HEK293 (cell line): ENCODE measurements around the gene SUDS3.

ENCODE experiments used
- BCL11B ChIP-seq: fragments of 450-650 bp; formaldehyde crosslinking; IDR thresholded peaks from 2 replicates; pipeline ENCODE4 v1.5.1; 2016; ENCODE audit warnings: low read depth, missing biosample characterization, missing genetic modification characterization
- INSM2 ChIP-seq: fragments of 450-650 bp; formaldehyde crosslinking; IDR thresholded peaks from 2 replicates; pipeline ENCODE4 v1.5.1; 2016; ENCODE audit warnings: missing biosample characterization, missing genetic modification characterization
- MZF1 ChIP-seq: fragments of 450-650 bp; formaldehyde crosslinking; IDR thresholded peaks from 2 replicates; pipeline ENCODE4 v1.5.1; 2017; ENCODE audit warnings: missing biosample characterization, missing genetic modification characterization, borderline replicate concordance
- PATZ1 ChIP-seq: fragments of 450-650 bp; formaldehyde crosslinking; IDR thresholded peaks from 2 replicates; pipeline ENCODE4 v1.5.1; 2016; ENCODE audit warnings: missing biosample characterization, missing genetic modification characterization
- REST ChIP-seq: fragments of 450-650 bp; formaldehyde crosslinking; IDR thresholded peaks from 2 replicates; pipeline ENCODE4 v1.5.1; 2016; ENCODE audit warnings: missing biosample characterization, missing genetic modification characterization
- TSHZ1 ChIP-seq: fragments of 450-650 bp; formaldehyde crosslinking; IDR thresholded peaks from 2 replicates; pipeline ENCODE4 v1.5.1; 2016; ENCODE audit warnings: missing biosample characterization, missing genetic modification characterization, borderline replicate concordance
- ZBTB20 ChIP-seq: fragments of 450-650 bp; formaldehyde crosslinking; IDR thresholded peaks from 2 replicates; pipeline ENCODE4 v1.5.1; 2016; ENCODE audit warnings: missing biosample characterization, missing genetic modification characterization
- ZFP3 ChIP-seq: fragments of 450-650 bp; formaldehyde crosslinking; IDR thresholded peaks from 2 replicates; pipeline ENCODE4 v1.5.1; 2016; ENCODE audit warnings: low read depth, missing biosample characterization, missing genetic modification characterization
- ZNF138 ChIP-seq: fragments of 450-650 bp; formaldehyde crosslinking; IDR thresholded peaks from 2 replicates; pipeline ENCODE4 v1.5.1; 2016; ENCODE audit warnings: missing biosample characterization, missing genetic modification characterization, borderline replicate concordance
- ZNF184 ChIP-seq: fragments of 450-650 bp; IDR thresholded peaks from 2 replicates; pipeline ENCODE4 v1.5.1; 2018; ENCODE audit warnings: missing biosample characterization, mild to moderate bottlenecking, missing genetic modification characterization
- ZNF211 ChIP-seq: fragments of 450-650 bp; formaldehyde crosslinking; IDR thresholded peaks from 2 replicates; pipeline ENCODE4 v1.5.1; 2016; ENCODE audit warnings: low read depth, missing biosample characterization, missing genetic modification characterization
- ZNF23 ChIP-seq: fragments of 450-650 bp; formaldehyde crosslinking; IDR thresholded peaks from 2 replicates; pipeline ENCODE4 v1.5.1; 2016; ENCODE audit warnings: missing biosample characterization, missing genetic modification characterization, borderline replicate concordance
- ZNF311 ChIP-seq: fragments of 450-650 bp; formaldehyde crosslinking; IDR thresholded peaks from 2 replicates; pipeline ENCODE4 v1.5.1; 2017; ENCODE audit warnings: missing biosample characterization, missing genetic modification characterization, borderline replicate concordance
- ZNF391 ChIP-seq: fragments of 450-650 bp; formaldehyde crosslinking; IDR thresholded peaks from 2 replicates; pipeline ENCODE4 v1.5.1; 2016; ENCODE audit warnings: low read depth, missing biosample characterization, missing genetic modification characterization, borderline replicate concordance
- ZNF394 ChIP-seq: fragments of 450-650 bp; formaldehyde crosslinking; IDR thresholded peaks from 2 replicates; pipeline ENCODE4 v1.5.1; 2016; ENCODE audit warnings: missing biosample characterization, missing genetic modification characterization, mild to moderate bottlenecking, moderate library complexity, borderline replicate concordance
- ZNF544 ChIP-seq: fragments of 450-650 bp; formaldehyde crosslinking; IDR thresholded peaks from 2 replicates; pipeline ENCODE4 v1.5.0; 2017; ENCODE audit warnings: missing biosample characterization, missing genetic modification characterization
- ZNF585B ChIP-seq: fragments of 450-650 bp; formaldehyde crosslinking; IDR thresholded peaks from 2 replicates; pipeline ENCODE4 v1.5.1; 2016; ENCODE audit warnings: missing biosample characterization, missing genetic modification characterization
- ZNF621 ChIP-seq: fragments of 450-650 bp; formaldehyde crosslinking; IDR thresholded peaks from 2 replicates; pipeline ENCODE4 v1.5.1; 2017; ENCODE audit warnings: missing biosample characterization, missing genetic modification characterization
- ZNF654 ChIP-seq: fragments of 450-650 bp; formaldehyde crosslinking; IDR thresholded peaks from 2 replicates; pipeline ENCODE4 v1.5.1; 2016; ENCODE audit warnings: low read depth, missing biosample characterization, missing genetic modification characterization
- ZNF704 ChIP-seq: fragments of 450-650 bp; formaldehyde crosslinking; IDR thresholded peaks from 2 replicates; pipeline ENCODE4 v1.5.1; 2016; ENCODE audit warnings: missing biosample characterization, missing genetic modification characterization
- ZNF776 ChIP-seq: fragments of 450-650 bp; formaldehyde crosslinking; IDR thresholded peaks from 2 replicates; pipeline ENCODE4 v1.5.0; 2017; ENCODE audit warnings: missing biosample characterization, missing genetic modification characterization, borderline replicate concordance
- ZNF830 ChIP-seq: fragments of 450-650 bp; IDR thresholded peaks from 2 replicates; pipeline ENCODE4 v1.5.0; 2018; ENCODE audit warnings: missing biosample characterization, missing genetic modification characterization, low read depth, mild to moderate bottlenecking, moderate library complexity
- ZNF843 ChIP-seq: fragments of 450-650 bp; formaldehyde crosslinking; IDR thresholded peaks from 2 replicates; pipeline ENCODE4 v1.5.1; 2016; ENCODE audit warnings: missing biosample characterization, missing genetic modification characterization

The SUDS3 gene

GRCh38 chr12:118376089-118377020 is at the start of gene SUDS3 (continued):
- TF ChIP-seq INSM2 (tag by site-specific recombination) (peak; percentile 72), ZNF654 (peak; percentile 78), ZNF704 (tag by site-specific recombination) (no peak), ZBTB20 (tag by site-specific recombination) (no peak; the same call in 1 of the 2 replicates), ZNF391 (tag by site-specific recombination) (peak; percentile 83), ZNF138 (no peak), BCL11B (tag by site-specific recombination) (no peak), ZNF184 (peak; percentile 46; the same call in 1 of the 2 replicates), MZF1 (no peak), ZNF585B (tag by site-specific recombination) (no peak), ZNF311 (no peak), ZNF394 (peak; percentile 78), REST (no peak), ZNF211 (tag by site-specific recombination) (no peak), ZNF843 (tag by site-specific recombination) (peak; percentile 77), ZNF544 (no peak), ZNF776 (no peak), ZNF23 (tag by site-specific recombination) (no peak), ZNF830 (tag by site-specific recombination) (no peak), ZFP3 (tag by site-specific recombination) (no peak), PATZ1 (peak; percentile 86), ZNF621 (tag by site-specific recombination) (no peak), TSHZ1 (tag by site-specific recombination) (peak; percentile 91)
